ENCODE data around the gene HOXC10. TPM values are rescaled to one million over a fixed set of nuclear protein-coding genes. Genes with fewer than 3 reads are reported as not detected.

The HOXC10 gene
- polyA plus RNA-seq (2013, experiment 1 of 4) = not detected
- not detected for polyA plus RNA-seq (2013, experiment 2 of 4)
- polyA plus RNA-seq (2013, experiment 3 of 4) = not detected
- polyA plus RNA-seq (2013, experiment 4 of 4) = 0.16 TPM

GRCh38 chr12:53984901-53985691, at the start of gene HOXC10:
Gene HOXC10, plus strand, starts transcription at chr12:53985146. Its CDS starts 114 bp downstream, at chr12:53985260.
- Histone ChIP-seq H3K27ac (ENCODE audit: insufficient read depth, low read depth, low read length, poor library complexity, severe bottlenecking) (no peak within 1 kb of the TSS), H3K36me3 (ENCODE audit: control insufficient read depth, insufficient read depth, low read length) (no peaks in the 10 kb centered on the region), H3K27me3 (ENCODE audit: control insufficient read depth, insufficient read depth, low read length, poor library complexity, severe bottlenecking) (peaks cover 100% of the 10 kb centered on the region), H3K4me3 (ENCODE audit: insufficient read depth, low read depth, low read length) (no peak within 1 kb of the TSS), H3K9me3 (ENCODE audit: control insufficient read depth, low read length) (no peaks in the 10 kb centered on the region), H3K4me1 (ENCODE audit: control insufficient read depth, insufficient read depth, low read length) (no peaks in the 10 kb centered on the region)
- WGBS, 2 experiments = 33 to 38% methylated on average over 55 of the region's 55 CpGs

GRCh38 chr12:53935383-53936341, 49.3 kb upstream of the HOXC10 start:
- Histone ChIP-seq H3K4me3 (ENCODE audit: insufficient read depth, low read depth, low read length) (no peak overlapping the region), H3K9me3 (ENCODE audit: control insufficient read depth, low read length) (no peaks in the 10 kb centered on the region), H3K4me1 (ENCODE audit: control insufficient read depth, insufficient read depth, low read length) (no peaks in the 10 kb centered on the region), H3K36me3 (ENCODE audit: control insufficient read depth, insufficient read depth, low read length) (no peaks in the 10 kb centered on the region), H3K27me3 (ENCODE audit: control insufficient read depth, insufficient read depth, low read length, poor library complexity, severe bottlenecking) (peaks cover 100% of the 10 kb centered on the region), H3K27ac (ENCODE audit: insufficient read depth, low read depth, low read length, poor library complexity, severe bottlenecking) (no peak overlapping the region)
- WGBS, 2 experiments = 14 to 17% methylated on average over 49 of the region's 49 CpGs

GRCh38 chr12:53937099-53937498, 47.8 kb upstream of the HOXC10 start:
- 44 to 51% methylated on average over 12 of the region's 12 CpGs for WGBS, 2 experiments
- Histone ChIP-seq H3K27ac (ENCODE audit: insufficient read depth, low read depth, low read length, poor library complexity, severe bottlenecking) (no peak overlapping the region), H3K27me3 (ENCODE audit: control insufficient read depth, insufficient read depth, low read length, poor library complexity, severe bottlenecking) (peaks cover 100% of the 10 kb centered on the region), H3K4me1 (ENCODE audit: control insufficient read depth, insufficient read depth, low read length) (no peaks in the 10 kb centered on the region), H3K9me3 (ENCODE audit: control insufficient read depth, low read length) (no peaks in the 10 kb centered on the region), H3K4me3 (ENCODE audit: insufficient read depth, low read depth, low read length) (no peak overlapping the region), H3K36me3 (ENCODE audit: control insufficient read depth, insufficient read depth, low read length) (no peaks in the 10 kb centered on the region)

GRCh38 chr12:53937596-53938325, 47.2 kb upstream of the HOXC10 start:
- Histone ChIP-seq H3K4me3 (ENCODE audit: insufficient read depth, low read depth, low read length) (no peak overlapping the region), H3K9me3 (ENCODE audit: control insufficient read depth, low read length) (no peaks in the 10 kb centered on the region), H3K4me1 (ENCODE audit: control insufficient read depth, insufficient read depth, low read length) (no peaks in the 10 kb centered on the region), H3K36me3 (ENCODE audit: control insufficient read depth, insufficient read depth, low read length) (no peaks in the 10 kb centered on the region), H3K27me3 (ENCODE audit: control insufficient read depth, insufficient read depth, low read length, poor library complexity, severe bottlenecking) (peaks cover 100% of the 10 kb centered on the region), H3K27ac (ENCODE audit: insufficient read depth, low read depth, low read length, poor library complexity, severe bottlenecking) (no peak overlapping the region)
- 44% methylated on average over 22 to 23 of the region's 23 CpGs for WGBS, 2 experiments

- Histone ChIP-seq H3K9me3 (ENCODE audit: control insufficient read depth, low read length) (no peaks in the 10 kb centered on the region), H3K27ac (ENCODE audit: insufficient read depth, low read depth, low read length, poor library complexity, severe bottlenecking) (no peak within 1 kb of the TSS), H3K36me3 (ENCODE audit: control insufficient read depth, insufficient read depth, low read length) (no peaks in the 10 kb centered on the region), H3K4me1 (ENCODE audit: control insufficient read depth, insufficient read depth, low read length) (no peaks in the 10 kb centered on the region), H3K4me3 (ENCODE audit: insufficient read depth, low read depth, low read length) (no peak within 1 kb of the TSS), H3K27me3 (ENCODE audit: control insufficient read depth, insufficient read depth, low read length, poor library complexity, severe bottlenecking) (peaks cover 100% of the 10 kb centered on the region)
- WGBS, 2 experiments = 5 to 7% methylated on average over 56 of the region's 56 CpGs
These were observed 46.4 kb upstream of the HOXC10 start, which contains the start of gene HOXC13 for GRCh38 chr12:53938326-53939140. Gene HOXC13, plus strand, starts transcription at chr12:53938831. Its CDS starts 76 bp downstream, at chr12:53938907.

GRCh38 chr12:53939141-53940108, 45.5 kb upstream of the HOXC10 start:
- Histone ChIP-seq H3K27ac (ENCODE audit: insufficient read depth, low read depth, low read length, poor library complexity, severe bottlenecking) (no peak overlapping the region), H3K4me3 (ENCODE audit: insufficient read depth, low read depth, low read length) (no peak overlapping the region), H3K36me3 (ENCODE audit: control insufficient read depth, insufficient read depth, low read length) (no peaks in the 10 kb centered on the region), H3K4me1 (ENCODE audit: control insufficient read depth, insufficient read depth, low read length) (no peaks in the 10 kb centered on the region), H3K9me3 (ENCODE audit: control insufficient read depth, low read length) (no peaks in the 10 kb centered on the region), H3K27me3 (ENCODE audit: control insufficient read depth, insufficient read depth, low read length, poor library complexity, severe bottlenecking) (peaks cover 100% of the 10 kb centered on the region)
- WGBS, 2 experiments = 11% methylated on average over 91 of the region's 91 CpGs

GRCh38 chr12:53940443-53941014, 44.4 kb upstream of the HOXC10 start:
- Histone ChIP-seq H3K27ac (ENCODE audit: insufficient read depth, low read depth, low read length, poor library complexity, severe bottlenecking) (no peak overlapping the region), H3K4me3 (ENCODE audit: insufficient read depth, low read depth, low read length) (no peak overlapping the region), H3K27me3 (ENCODE audit: control insufficient read depth, insufficient read depth, low read length, poor library complexity, severe bottlenecking) (peaks cover 100% of the 10 kb centered on the region), H3K4me1 (ENCODE audit: control insufficient read depth, insufficient read depth, low read length) (no peaks in the 10 kb centered on the region), H3K9me3 (ENCODE audit: control insufficient read depth, low read length) (no peaks in the 10 kb centered on the region), H3K36me3 (ENCODE audit: control insufficient read depth, insufficient read depth, low read length) (no peaks in the 10 kb centered on the region)
- 22 to 30% methylated on average over 9 of the region's 9 CpGs for WGBS, 2 experiments

GRCh38 chr12:53941187-53941586, 43.8 kb upstream of the HOXC10 start:
- Histone ChIP-seq H3K4me1 (ENCODE audit: control insufficient read depth, insufficient read depth, low read length) (no peaks in the 10 kb centered on the region), H3K27me3 (ENCODE audit: control insufficient read depth, insufficient read depth, low read length, poor library complexity, severe bottlenecking) (peaks cover 100% of the 10 kb centered on the region), H3K27ac (ENCODE audit: insufficient read depth, low read depth, low read length, poor library complexity, severe bottlenecking) (no peak overlapping the region)

More at GRCh38 chr12:53941187-53941586, 43.8 kb upstream of the HOXC10 start:
- Histone ChIP-seq H3K9me3 (ENCODE audit: control insufficient read depth, low read length) (no peaks in the 10 kb centered on the region), H3K4me3 (ENCODE audit: insufficient read depth, low read depth, low read length) (no peak overlapping the region), H3K36me3 (ENCODE audit: control insufficient read depth, insufficient read depth, low read length) (no peaks in the 10 kb centered on the region)

Data from ectodermal cell (in vitro differentiated cells).